Mammary epithelial cell (primary cell): ENCODE measurements around the gene NR3C2.

Experiments
- EZH2 ChIP-seq: IDR thresholded peaks from 2 replicates; pipeline ENCODE4 v1.6.1; 2012; ENCODE audit warnings: low read length, inconsistent platforms, borderline replicate concordance
- TF ChIP-seq, protein P1 (sequence below), 2 donors: IDR thresholded peaks in 1 of 2; conservative IDR thresholded peaks in 1 of 2; 2 replicates each; pipeline ENCODE4 v1.5.1; 2011 to 2012; ENCODE audit warnings: inconsistent platforms in 2 of 2, low read length in 2 of 2, mild to moderate bottlenecking in 2 of 2, control low read depth in 1 of 2, low read depth in 1 of 2; ENCODE audit not compliant: insufficient read depth in 1 of 2; ENCODE audit errors: extremely low read depth in 1 of 2

DNA sequence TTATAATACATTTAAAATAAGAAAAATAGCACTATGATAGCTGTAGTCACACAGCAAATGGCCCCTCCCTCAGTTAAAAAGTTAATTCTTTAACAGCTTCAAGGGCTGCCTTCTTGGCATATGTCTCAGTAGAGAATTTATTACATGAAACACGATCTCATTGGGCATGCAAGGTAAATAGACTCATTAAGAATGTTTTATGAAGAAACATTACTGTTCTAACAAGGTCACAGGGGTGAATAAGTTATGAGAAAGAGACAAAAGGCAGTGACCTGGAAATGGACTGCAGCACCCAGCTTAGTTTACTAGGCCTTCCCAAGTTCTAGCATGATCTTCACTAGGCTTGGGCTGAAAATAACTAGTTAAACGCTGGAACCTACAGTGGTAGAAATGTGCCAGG is 277.7 kb downstream of the NR3C2 start:
- TF ChIP-seq, protein P1, sequence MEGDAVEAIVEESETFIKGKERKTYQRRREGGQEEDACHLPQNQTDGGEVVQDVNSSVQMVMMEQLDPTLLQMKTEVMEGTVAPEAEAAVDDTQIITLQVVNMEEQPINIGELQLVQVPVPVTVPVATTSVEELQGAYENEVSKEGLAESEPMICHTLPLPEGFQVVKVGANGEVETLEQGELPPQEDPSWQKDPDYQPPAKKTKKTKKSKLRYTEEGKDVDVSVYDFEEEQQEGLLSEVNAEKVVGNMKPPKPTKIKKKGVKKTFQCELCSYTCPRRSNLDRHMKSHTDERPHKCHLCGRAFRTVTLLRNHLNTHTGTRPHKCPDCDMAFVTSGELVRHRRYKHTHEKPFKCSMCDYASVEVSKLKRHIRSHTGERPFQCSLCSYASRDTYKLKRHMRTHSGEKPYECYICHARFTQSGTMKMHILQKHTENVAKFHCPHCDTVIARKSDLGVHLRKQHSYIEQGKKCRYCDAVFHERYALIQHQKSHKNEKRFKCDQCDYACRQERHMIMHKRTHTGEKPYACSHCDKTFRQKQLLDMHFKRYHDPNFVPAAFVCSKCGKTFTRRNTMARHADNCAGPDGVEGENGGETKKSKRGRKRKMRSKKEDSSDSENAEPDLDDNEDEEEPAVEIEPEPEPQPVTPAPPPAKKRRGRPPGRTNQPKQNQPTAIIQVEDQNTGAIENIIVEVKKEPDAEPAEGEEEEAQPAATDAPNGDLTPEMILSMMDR (conservative IDR thresholded peaks at IDR 0.05 in 1 of 2, IDR thresholded peaks at IDR 0.05 in 1 of 2; ENCODE audit: extremely low read depth in 1 of 2, insufficient read depth in 1 of 2, low read depth in 1 of 2, low read length in 2 of 2), result no peak
- no peak for TF ChIP-seq EZH2
